ENCODE results near the gene EZR. TPM values are rescaled to one million over a fixed set of nuclear protein-coding genes. Genes with fewer than 3 reads are reported as not detected.

Gene EZR
- total RNA-seq, 1 donor from 2014 or later, result 314 TPM

DNA sequence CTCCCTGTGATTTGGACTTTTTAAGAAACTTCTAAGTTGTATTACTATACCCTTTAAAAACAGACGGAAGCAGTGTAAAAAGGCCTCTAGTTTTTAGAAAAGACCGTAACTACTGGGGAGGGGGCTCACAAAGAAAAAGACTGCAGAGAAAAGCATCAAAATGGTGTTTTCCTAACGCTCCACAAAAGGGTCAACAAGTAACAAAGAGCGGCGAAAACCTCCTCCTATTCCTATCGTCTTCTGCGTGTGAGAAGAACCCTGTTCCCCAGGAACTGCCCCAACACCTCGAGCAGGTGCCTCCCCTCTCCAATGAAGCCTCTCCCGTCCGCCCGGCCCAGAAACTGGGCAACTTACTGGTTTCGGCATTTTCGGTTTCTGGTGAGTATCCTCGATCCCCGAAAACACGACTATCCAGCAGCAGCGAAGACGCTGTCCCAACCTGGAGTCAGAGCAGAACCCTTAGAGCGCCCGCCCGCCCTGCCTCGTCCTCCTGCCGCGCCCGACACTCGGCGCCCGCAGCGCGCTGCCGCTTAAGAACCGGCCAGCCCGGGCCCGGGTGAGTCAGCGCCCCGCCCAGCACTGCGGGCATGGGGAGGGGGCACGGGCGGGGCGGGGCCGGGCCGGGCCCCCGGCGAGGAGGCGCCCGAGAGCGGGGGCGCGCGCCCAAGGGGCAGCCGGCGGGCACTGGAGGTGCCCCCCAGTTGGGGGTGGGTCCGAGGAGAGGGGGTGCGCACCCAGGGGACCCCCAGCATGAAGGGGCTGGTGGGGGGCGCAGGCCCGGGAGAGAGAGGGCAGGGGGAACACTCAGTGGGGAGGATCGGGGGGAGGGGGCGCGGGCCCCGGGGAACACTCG is 1.2 kb downstream of the EZR start:
- TF ChIP-seq, protein P1, sequence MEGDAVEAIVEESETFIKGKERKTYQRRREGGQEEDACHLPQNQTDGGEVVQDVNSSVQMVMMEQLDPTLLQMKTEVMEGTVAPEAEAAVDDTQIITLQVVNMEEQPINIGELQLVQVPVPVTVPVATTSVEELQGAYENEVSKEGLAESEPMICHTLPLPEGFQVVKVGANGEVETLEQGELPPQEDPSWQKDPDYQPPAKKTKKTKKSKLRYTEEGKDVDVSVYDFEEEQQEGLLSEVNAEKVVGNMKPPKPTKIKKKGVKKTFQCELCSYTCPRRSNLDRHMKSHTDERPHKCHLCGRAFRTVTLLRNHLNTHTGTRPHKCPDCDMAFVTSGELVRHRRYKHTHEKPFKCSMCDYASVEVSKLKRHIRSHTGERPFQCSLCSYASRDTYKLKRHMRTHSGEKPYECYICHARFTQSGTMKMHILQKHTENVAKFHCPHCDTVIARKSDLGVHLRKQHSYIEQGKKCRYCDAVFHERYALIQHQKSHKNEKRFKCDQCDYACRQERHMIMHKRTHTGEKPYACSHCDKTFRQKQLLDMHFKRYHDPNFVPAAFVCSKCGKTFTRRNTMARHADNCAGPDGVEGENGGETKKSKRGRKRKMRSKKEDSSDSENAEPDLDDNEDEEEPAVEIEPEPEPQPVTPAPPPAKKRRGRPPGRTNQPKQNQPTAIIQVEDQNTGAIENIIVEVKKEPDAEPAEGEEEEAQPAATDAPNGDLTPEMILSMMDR (IDR thresholded peaks at IDR 0.05; ENCODE audit: insufficient read depth, low read length, severe bottlenecking), result no peak
- DNase-seq (ENCODE audit: low read depth) (no peak), FAIRE-seq (no peak)
- Histone ChIP-seq H3K36me3 (ENCODE audit: control insufficient read depth, insufficient read depth, low read length) (peaks cover 8% of the 10 kb centered on the region), H3K4me3 (ENCODE audit: low read depth, low read length) (peak overlapping the region; percentile 77), H3K27me3 (ENCODE audit: control insufficient read depth, insufficient read depth, low read length) (no peaks in the 10 kb centered on the region)

DNA sequence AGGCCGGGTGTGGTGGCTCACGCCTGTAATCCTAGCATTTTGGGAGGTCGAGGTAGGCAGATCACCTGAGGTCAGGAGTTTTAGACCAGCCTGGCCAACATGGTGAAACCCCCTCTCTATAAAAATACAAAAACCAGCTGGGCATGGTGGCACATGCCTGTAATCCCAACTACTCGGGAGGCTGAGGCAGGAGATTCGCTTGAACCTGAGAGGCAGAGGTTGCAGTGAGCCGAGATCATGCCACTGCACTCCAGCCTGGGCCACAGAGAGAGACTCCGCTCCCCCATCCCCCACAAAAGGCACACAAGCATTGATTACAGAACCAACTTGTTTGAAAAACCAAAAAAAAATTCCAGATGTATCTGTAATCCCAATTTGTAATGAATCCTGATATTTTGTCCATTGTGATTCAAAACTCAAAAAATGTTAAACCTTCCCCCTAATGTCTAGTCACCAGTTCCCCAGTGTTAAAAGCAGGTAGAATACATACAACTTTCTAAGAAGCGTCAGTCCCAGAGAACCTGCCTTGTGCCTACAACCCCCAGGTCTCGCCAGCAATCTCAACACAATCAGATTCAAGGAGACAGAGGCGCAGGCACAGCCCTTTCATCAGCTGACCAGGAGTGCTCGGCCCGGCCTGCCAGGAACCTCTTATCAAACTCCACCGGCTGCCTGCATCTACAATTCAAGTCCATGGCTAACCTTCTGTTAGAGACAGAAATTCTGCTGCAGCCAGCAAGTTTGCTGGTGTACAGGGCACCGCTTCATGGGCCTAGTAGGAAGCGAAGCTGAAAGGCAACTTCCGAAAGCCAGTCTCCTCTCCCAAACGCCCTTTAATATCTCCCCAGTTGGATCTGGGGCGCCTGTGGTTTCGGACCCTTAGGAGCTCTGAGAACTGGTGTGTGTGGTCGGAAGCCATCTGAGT is 2.1 kb downstream of the EZR start:
- FAIRE-seq (no peak), DNase-seq (ENCODE audit: low read depth) (no peak)
- H3K36me3 ChIP-seq (ENCODE audit: control insufficient read depth, insufficient read depth, low read length), result peaks cover 10% of the 10 kb centered on the region

DNA sequence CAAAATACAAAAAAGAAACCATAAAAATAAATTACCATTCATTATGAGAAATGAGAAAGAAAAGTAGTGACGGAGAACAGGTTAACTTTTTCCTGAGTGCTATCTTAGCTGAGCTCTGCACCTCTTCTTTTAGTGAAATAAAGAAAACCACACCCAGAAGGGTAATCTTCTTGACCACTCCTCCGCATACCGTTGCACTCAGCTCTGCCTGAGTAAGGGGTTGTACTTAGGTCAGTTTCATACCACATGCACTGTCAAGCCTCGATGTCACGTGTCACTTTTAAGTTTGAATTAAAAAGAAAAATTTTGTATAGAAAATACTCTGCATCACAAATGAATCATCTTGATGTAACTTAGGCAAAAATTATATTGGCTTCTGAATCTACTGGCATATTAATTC is 2.8 kb downstream of the EZR start:
- Histone ChIP-seq H3K36me3 (ENCODE audit: control insufficient read depth, insufficient read depth, low read length) (peaks cover 11% of the 10 kb centered on the region), H3K27me3 (ENCODE audit: control insufficient read depth, insufficient read depth, low read length) (no peaks in the 10 kb centered on the region), H3K4me3 (ENCODE audit: low read depth, low read length) (peak overlapping the region; percentile 77)
- DNase-seq (ENCODE audit: low read depth) (peak; percentile 73), FAIRE-seq (no peak)
- TF ChIP-seq, protein P1 (IDR thresholded peaks at IDR 0.05; ENCODE audit: insufficient read depth, low read length, severe bottlenecking), result no peak

More for the DNA sequence above, 2.1 kb downstream of the EZR start:
- H3K27me3 ChIP-seq (ENCODE audit: control insufficient read depth, insufficient read depth, low read length), result no peaks in the 10 kb centered on the region
- TF ChIP-seq, protein P1 (IDR thresholded peaks at IDR 0.05; ENCODE audit: insufficient read depth, low read length, severe bottlenecking), result no peak
- H3K4me3 ChIP-seq (ENCODE audit: low read depth, low read length), result peak overlapping the region; percentile 77

DNA sequence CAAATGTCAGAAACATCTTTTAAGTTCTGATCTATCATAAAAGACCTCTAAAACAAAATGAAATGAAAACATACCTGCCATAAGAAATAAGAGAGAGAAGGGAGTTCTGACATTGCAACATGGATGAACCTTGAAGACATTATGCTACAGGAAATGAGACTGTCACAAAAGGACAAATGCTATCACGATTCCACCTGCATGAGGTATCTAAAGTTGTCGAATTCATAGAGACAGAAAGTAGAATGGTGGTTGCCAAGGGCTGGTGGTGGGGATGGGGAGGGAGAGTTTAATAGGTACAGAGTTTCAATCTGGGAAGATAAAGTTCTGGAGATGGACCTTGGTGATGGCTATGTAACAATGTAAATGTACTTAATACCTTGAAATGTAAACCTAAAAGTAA is 3.3 kb downstream of the EZR start:
- TF ChIP-seq, protein P1 (IDR thresholded peaks at IDR 0.05; ENCODE audit: insufficient read depth, low read length, severe bottlenecking), result no peak
- H3K36me3 ChIP-seq (ENCODE audit: control insufficient read depth, insufficient read depth, low read length), result peaks cover 11% of the 10 kb centered on the region
- H3K27me3 ChIP-seq (ENCODE audit: control insufficient read depth, insufficient read depth, low read length), result no peaks in the 10 kb centered on the region
- H3K4me3 ChIP-seq (ENCODE audit: low read depth, low read length), result peak overlapping the region; percentile 77
- no peak for DNase-seq (ENCODE audit: low read depth)
- FAIRE-seq, result no peak

DNA sequence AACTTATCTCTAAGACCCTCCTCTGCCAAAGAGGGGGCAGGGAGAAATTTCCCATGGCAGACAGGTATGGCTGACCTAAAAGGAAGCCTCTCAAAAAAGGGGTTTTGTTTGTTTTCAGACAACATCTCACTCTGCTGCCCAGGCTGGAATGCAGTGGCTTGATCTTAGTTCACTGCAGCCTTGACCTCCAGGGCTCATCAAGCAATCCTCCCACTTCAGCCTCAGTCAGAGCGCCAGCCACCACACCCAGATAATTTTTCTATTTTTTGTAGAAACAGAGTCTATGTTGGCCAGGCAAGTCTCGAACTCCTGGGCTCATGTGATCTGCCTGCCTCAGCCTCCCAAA is 3.8 kb downstream of the EZR start:
- Histone ChIP-seq H3K27me3 (ENCODE audit: control insufficient read depth, insufficient read depth, low read length) (no peaks in the 10 kb centered on the region), H3K4me3 (ENCODE audit: low read depth, low read length) (peak overlapping the region; percentile 77), H3K36me3 (ENCODE audit: control insufficient read depth, insufficient read depth, low read length) (peaks cover 12% of the 10 kb centered on the region)
- DNase-seq (ENCODE audit: low read depth) (no peak), FAIRE-seq (no peak)
- TF ChIP-seq, protein P1 (IDR thresholded peaks at IDR 0.05; ENCODE audit: insufficient read depth, low read length, severe bottlenecking), result no peak

Data from bronchial epithelial cell (primary cell).